Left colon (tissue), 2 donors: ENCODE measurements around the gene RSF1. TPM values are rescaled to one million over a fixed set of nuclear protein-coding genes. Genes with fewer than 3 reads are reported as not detected.
A peak's percentile ranks its signal among the peaks of the same experiment; 100 is the strongest.
"Not testable (repeated sequence)": the region's sequence is repeated elsewhere in the genome, so short reads cannot be mapped to it uniquely, and the experiment has no call there.

Source experiments
- ATAC-seq: fragments of 200-7000 bp; cut with Tn5 transposase; one replicate; pipeline ENCODE4 v1.9.1; 2020; ENCODE audit warnings: mild to moderate bottlenecking, moderate library complexity
- DNase-seq, 2 donors: peaks; one replicate each; pipeline ENCODE4 v3.0.0-alpha.2; 2020
- intact Hi-C, 2 donors: fragments of 100-400 bp; cut with DNase I in 1 of 2; cut with micrococcal nuclease in 1 of 2; formaldehyde crosslinking; loops; one replicate each; pipeline versions ENCODE4 v1.11.2 to v1.14.0; 2022; cut with DNase I, micrococcal nuclease
- total RNA-seq, 2 donors: library from RNA; stranded (reverse); fragmentation: NEBNext Ultra II Directional; extraction: Animal tissue kit (Norgen Biotek cat#: 25700); gene quantifications; one replicate each; pipeline ENCODE4 v1.2.1, GENCODE V29; 2021
- donor health status: DM: no; HTN: no; CAD: no.
- donor health status: DM: yes; HTN: yes; CAD: no.

RSF1 gene
- total RNA-seq, 2 donors from 2014 or later: 47.5 to 47.7 TPM

DNA sequence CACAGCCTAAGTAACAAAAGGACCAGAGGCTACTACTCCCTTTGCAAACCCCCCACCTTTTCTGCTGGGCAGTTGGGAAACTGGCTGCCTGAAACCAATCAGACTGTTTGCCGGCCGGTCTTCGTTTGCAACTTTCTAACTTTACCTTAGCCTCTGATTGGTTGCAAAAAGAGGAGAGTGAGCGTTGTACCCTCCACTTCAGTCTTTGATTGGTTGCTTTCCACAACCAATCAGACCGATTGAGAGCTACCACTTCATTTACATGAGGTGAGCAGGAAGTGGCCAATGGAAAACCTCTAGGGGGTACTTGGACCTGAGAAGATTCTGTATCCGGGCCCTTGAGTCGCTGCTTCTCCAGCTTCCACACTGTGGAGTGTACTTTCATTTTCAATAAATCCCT lies 164.2 kb downstream of the RSF1 start:
- DNase-seq: no peak
- no peak for ATAC-seq
- intact Hi-C loops: no loop called here

DNA sequence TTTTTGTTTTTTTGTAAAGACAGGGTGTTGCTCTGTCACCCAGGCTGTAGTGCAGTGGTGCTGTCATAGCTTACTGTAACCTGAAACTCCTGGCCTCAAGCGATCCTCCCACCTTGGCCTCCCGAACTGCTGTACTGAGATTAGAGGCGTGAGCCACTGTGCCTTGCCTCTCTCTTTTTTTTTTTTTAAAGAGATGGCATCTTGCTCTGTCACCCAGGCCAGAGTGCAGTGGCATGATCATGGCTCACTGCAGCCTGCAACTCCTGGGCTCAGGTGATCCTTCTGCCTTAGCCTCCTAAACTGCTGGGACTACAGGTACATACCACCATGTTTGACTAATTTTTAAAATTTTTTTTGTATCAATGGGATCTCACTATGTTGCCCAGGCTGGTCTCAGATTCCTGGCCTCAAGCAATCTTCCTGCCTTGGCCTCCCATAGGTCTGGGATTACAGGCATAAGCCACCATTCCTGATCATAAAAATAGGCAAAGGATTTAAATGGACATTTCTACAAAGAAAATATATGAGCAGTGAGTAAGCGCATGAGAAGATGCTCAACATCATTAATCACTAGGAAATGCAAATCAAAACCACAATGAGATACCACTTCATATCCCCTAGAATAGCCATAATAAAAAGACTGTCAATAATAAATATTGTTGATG lies 165.6 kb downstream of the RSF1 start:
- ATAC-seq (no peak), DNase-seq (no peak)
- intact Hi-C loops: no loop called here

DNA sequence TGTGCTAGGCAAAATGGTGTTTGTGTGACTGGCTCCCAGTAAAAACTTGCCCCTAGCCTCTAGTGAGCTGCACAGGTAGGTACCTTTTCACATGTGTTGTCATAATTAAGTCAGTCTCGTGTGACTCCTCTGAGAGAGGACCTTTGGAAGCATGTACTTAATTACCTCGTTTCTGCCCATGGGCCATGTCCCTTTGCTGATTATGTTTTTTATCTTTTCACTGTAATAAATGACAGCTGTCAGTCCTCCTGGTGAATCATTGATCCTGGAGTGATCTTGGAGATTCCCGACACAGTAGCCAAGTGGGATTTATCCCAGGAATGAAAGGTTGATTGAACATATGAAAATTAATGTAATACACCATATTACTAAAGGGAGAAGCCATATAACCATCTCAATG lies 170.4 kb downstream of the RSF1 start:
- no peak for DNase-seq
- ATAC-seq: no peak
- intact Hi-C loops: no loop called here

DNA sequence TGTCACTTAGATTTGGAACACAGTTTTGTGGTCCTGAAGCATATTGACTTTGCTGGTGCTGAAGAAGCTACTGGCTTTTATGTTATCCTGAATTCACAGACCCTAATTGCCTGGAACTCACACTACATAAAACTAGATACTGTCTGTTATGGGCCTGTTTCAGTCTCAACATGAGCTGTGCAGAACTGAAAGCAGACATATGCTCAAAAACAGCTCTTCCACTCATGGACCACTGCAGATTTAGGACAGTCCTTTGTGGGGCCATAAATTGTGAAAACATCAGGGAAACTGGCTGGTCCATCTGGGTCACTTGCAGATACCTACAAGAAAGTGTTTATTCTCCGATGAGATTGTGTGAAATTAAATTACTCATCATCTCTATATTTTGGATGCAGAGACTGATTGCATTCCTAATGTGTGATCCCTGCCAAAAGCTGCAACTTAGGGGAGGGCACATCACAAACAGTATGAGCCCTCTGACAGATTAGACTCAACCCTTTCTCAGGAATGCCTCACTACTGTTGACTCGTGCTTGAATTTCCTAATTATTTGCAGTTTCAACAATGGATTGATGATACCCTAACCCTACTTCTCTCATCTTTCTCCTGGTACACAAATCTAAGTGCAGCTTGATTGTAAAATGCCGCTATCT lies 172.7 kb downstream of the RSF1 start:
- no peak for ATAC-seq
- intact Hi-C loops: no loop called here
- DNase-seq: no peak

DNA sequence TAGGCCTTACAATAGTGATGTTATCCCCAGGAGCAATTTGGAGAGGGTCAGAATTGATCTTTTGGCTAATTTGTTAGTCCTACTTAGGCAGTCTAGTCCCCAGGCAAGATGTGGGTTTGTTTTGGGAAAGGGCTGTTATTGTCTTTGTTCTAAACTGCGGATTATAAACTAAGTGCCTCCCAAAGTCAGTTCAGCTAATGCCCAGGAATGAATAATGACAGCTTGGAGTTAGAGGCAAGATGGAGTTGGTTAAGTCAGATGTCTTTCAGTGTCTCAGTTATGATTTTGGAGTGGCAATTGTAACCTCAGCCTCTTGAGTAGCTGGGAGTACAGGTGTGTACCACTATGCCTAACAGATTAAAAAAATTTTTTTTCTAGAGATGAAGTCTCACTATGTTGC lies 175.6 kb downstream of the RSF1 start:
- ATAC-seq: no peak
- DNase-seq: no peak
- intact Hi-C loops: no loop called here

DNA sequence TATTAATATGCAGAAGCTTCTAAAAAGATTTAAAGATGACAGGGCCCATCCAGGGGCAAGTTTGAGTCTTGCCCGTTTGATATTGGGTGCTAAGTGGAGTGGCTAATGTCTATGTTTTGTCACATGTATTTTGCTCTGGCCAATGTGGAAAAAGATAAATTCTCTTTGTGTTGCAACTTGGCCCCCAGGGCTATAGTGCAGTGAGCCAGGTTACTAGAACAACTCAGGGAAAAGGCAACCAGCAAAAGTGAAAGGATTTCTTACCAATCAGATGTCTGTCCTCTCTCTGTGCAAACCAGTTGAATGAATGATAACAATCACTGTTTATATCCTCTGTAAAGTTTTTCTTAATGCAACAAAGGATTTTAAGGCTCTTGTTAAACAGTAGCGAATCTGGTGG lies 178.3 kb downstream of the RSF1 start:
- ATAC-seq: no peak
- intact Hi-C loops: no loop called here
- no peak for DNase-seq

DNA sequence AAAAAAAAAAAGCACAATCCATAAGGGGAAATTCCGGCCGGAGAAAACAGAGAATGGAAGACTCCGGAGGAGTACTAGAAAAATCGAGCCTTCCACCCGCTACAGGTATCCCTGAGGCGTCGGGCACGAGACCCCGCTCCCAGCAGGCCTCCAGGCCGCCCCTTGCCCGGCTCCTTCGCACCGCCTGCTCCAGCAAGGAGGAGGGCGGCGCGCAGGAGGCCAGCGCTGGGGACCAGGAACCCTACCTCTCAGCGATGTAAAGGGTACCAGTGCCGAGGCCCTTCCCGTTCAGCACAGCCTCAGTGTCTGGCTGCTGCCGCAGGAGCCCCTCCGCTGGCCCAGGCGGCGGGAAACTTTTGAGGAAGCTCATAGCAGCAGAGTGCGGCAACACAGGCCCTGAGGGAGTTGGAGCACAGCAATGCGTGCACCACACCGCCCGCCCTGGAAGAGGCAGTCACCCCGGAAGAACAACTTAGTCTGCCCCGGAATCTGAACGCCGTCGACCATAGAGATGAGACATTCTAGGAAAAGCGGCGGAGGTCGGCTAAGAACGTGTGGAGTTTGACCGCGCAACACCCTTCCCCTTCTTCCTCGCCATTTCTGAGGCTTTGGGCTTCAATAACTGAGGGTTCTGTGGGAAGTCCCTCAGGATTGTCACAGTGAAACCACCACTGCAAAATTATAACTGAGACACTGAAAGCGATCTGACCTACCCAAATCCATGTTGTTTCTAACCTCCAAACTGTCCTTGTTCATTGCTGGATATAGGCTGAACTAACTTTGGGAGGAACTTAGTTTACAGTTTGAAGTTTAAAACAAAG lies 183.0 kb downstream of the RSF1 start, which contains the start of gene CLNS1A:
CLNS1A (minus strand) TSS at position 450 of the 821 bp plus-strand sequence; CDS start at position 370, 80 bp downstream.
- DNase-seq (peak; percentile 87 to 88), ATAC-seq (peak; percentile 98)
- intact Hi-C loops: no loop called here

DNA sequence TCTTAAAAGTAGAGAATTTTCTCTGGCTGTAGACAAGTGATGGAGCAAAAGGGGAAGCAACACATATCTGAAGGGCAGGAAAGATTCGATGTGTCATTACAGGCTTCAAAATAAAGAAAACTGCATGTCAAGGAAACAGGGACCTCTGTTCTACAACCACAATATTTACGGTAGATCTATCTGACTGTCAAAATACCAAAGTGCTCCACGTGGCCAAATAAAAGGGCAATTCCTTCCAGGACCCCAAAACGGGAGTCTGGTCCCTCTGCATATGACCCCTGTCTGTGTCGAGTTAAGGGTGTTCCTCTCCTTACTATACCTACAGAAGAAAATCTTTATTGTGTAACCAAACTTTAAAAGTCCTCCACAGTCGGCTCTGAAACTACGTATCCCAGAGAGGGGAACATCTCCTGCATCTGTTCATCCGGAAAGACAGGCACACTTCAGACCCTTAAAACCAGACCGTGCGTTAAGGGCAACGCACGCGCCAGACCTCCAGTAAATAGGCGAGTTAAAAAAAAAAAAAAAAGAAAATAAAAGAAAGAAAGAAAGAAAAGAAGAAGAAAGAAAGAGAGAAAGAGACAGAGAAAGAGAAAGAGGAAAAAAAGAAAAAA lies 183.7 kb downstream of the RSF1 start:
- intact Hi-C loops: no loop called here
- DNase-seq: no peak

DNA sequence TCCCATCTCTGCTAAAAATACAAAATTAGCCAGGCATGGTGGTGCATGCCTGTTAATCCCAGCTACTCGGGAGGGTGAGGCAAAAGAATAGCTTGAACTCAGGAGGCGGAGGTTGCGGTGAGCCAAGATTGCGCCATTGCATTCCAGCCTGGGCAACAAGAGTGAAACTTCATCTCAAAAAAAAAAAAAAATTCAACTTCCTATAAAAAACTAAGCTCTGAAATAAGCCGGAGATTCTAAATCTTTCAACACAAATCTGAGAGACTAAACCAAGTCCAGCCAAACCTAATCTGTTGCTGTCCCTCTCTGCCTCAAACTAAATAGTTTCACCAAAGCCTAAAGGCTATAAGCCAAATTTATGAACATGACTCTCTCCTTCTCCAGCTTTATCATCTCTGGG lies 186.6 kb downstream of the RSF1 start:
- intact Hi-C loops: not testable (repeated sequence)

More for the DNA sequence above, 183.7 kb downstream of the RSF1 start:
- peak; percentile 12 for ATAC-seq

DNA sequence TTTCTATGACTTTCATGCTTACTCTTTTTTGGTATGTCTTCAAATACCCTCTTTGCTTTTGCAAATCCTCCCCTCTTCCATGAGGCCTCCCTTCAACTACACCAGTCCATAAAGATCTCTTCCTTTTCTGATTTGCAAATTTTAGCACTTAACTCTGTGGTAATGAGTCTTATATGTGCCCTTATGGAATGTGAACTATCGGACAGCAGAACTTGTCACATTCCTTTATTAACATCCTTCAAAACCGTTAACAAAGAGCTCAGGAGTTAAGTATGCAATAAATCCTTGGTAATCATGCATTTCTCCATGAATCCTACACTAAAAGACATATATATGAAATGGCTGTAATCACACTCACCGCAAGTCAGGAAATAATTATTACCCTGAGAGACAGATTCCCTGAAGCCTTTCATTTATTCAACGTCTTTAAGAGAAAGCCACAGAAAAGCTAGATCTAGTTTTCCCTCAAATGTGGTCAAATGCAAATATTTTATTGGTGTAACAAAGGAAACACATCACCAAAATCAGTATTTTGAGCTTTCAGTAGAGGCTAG lies 190.3 kb downstream of the RSF1 start:
- DNase-seq: no peak
- intact Hi-C loops: no loop called here
- no peak for ATAC-seq

More for the DNA sequence above, 186.6 kb downstream of the RSF1 start:
- DNase-seq, ATAC-seq: not testable (repeated sequence)

DNA sequence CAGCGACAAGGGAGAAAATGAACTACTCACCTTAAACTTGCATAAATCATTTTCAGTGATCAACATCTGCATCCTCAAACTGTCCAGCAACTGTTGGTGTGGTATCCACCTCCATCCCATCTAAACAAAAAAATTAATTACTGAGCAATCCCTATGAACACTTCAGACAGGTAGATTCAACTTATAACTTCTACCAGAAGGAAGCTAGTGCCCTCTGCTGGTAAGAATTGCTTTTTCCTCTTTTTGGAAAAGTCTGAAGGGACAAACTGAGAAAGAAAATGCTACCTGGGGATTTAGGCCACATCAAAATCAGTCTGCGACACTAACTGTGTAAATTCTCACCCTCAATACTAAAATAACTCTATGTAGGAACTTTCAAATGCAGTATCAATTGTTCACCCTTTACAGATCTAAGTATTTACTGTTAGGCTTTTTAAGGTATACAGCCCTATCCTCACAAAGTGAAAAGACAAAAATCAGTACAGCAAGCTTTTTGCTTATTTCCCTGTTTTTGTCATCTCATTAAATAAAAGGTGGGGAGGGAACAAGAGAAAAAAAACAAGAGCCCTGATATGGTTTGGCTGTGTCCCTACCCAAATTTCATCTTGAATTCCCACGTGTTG lies 200.8 kb downstream of the RSF1 start:
- ATAC-seq: peak; percentile 64
- DNase-seq: no peak
- intact Hi-C loops: no loop called here

DNA sequence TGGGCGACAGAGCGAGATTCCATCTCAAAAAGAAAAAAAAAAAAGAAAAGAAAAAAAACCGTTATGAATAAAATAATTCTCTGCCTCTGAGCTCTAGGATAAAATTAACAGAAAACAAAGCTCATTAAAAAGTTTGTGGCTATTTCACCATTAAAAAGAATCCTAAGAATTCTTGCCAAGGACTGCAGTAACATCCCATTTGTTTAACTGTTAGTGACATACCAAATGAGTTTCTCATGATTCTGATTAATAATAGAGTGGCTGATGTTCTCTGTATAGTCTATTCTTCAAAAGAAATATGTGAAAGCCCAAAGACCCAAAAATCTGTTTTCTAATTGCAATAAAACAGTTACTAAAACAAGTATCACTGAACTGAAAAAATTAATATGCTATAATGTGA lies 202.6 kb downstream of the RSF1 start:
- no peak for DNase-seq
- intact Hi-C loops: no loop called here
- ATAC-seq: no peak

DNA sequence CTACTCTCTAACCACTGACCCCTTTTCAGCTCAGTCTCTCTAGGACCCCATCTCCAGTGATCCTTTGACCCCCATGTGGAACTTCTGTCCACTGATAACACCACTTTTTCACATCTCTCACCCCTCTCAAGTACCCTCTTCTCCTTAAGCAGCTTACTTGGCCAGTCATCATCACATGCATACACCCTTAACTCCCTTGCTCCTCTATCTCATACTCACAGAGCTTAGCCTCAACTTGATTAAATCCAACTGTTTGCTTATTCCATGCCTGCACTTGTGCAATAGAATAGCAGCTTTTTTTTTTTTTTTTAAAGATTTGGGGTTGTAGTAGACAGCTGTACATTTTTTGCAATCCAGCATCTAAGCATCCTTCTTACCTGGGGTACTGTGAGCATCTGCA lies 208.6 kb downstream of the RSF1 start:
- intact Hi-C loops: no loop called here
- no peak for ATAC-seq
- no peak for DNase-seq

Other genes with a start within 250 kb of the RSF1 start
- gene AQP11, start 230.8 kb downstream of the RSF1 start, total RNA-seq: 1 to 10 TPM; 4.0 to 7.1 TPM
- gene CLNS1A, start 182.9 kb downstream of the RSF1 start, total RNA-seq: 10 to 100 TPM; 73.9 to 74.1 TPM
- 10 to 100 TPM; 20.6 to 36.1 TPM for gene AAMDC, start 422 bp upstream of the RSF1 start, total RNA-seq
- 10 to 100 TPM; 23.2 to 23.4 TPM for gene INTS4, start 173.9 kb upstream of the RSF1 start, total RNA-seq
- 10 to 100 TPM; 11.9 to 13.8 TPM for gene KCTD14, start 202.6 kb upstream of the RSF1 start, total RNA-seq
- gene THRSP, start 243.1 kb upstream of the RSF1 start, total RNA-seq: under 1 TPM in 1 of 2 donors, not detected in 1; 0.22 TPM